Stimulated activated CD4-positive, alpha-beta T cell treated with anti-CD3 and anti-CD28 coated beads, Interleukin-15, amount 100 ng/mL, for 24 hours (primary cell): Measurements from ENCODE around the gene MBTPS2.
"Not testable (repeated sequence)": the region's sequence is repeated elsewhere in the genome, so short reads cannot be mapped to it uniquely, and the experiment has no call there.

Source experiments
- DNase-seq: peaks from one replicate; pipeline ENCODE4 v3.0.0-alpha.2; 2020

The MBTPS2 gene

GRCh38 chrX:21839334-21840192, at the start of gene MBTPS2:
TSS of gene MBTPS2 (plus strand) at chrX:21839617. CDS start at chrX:21839735, 118 bp downstream.
- peak; percentile 84 for DNase-seq

DNA sequence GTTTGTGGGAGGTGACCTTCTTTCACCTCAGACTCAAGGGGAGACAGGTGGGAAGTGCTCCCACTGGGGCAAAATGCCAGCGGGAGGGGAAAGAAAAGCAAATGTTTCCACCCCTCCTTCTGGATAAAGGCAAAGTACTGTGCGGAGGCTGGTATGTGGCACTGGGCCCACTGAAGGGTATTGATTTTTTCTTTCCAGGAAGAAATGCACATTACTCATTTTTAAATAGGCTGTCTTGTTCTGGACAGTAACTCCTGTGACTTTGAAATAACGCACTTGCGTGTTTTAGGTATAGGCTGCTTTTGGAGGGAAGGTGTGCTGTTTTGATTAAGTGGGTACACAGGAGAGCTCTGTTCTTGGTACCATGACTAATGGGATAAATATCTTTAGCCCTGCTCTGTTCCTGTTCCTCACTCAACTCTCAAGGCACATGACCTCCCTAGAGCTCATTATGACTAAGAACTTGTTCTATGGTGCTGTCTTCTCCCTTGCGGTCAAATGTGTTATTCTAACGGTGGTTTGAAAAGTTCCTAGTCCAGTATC, 40.7 kb upstream of the MBTPS2 start:
- DNase-seq = no peak

- DNase-seq = no peak
These were observed 39.6 kb upstream of the MBTPS2 start for GRCh38 chrX:21799767-21800166.

GRCh38 chrX:21800344-21800770, 39.1 kb upstream of the MBTPS2 start:
- no peak for DNase-seq

GRCh38 chrX:21802054-21802670, 37.3 kb upstream of the MBTPS2 start:
- no peak for DNase-seq

DNA sequence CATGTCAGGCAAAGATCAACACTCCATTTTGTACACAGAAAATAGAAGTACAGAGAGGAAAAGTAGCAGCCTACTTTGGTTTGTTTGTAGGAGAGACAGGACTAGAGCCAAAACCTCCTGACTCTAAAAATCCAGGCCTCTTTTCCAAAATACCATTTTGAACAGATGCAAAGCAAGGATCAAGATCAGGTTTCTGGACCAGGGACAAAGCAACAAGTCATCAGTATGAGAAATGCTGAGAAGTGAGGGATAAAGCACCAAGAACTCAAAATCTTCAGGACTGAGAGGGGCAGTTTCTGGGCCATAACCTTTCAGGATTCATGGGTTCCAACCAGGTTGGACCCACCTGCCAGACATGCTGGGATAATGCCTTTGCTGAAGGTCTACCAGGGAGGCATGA, 36.6 kb upstream of the MBTPS2 start:
- DNase-seq = no peak

DNA sequence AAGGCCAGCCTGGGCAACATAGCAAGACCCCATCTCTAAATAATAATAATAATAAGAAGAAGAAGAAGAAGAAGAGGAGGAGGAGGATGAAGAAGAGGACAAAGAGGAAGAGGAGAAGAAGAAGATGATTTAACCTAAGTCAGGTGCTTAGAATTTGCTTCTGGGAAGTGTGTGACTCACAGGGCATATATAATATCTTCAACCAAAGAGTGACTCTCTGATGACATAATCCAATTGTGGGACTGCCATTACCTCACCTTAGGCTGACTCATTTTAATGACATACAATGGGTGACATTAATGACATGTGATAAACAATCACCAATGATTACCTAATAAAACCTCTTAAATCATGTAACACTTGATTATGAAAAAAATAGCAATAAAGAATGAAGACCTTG, 32.7 kb upstream of the MBTPS2 start:
- no peak for DNase-seq

GRCh38 chrX:21811832-21812231, 27.6 kb upstream of the MBTPS2 start:
- no peak for DNase-seq

- no peak for DNase-seq
These were observed 26.8 kb upstream of the MBTPS2 start for GRCh38 chrX:21812628-21813027.

GRCh38 chrX:21813612-21814368, 25.6 kb upstream of the MBTPS2 start:
- no peak for DNase-seq

DNA sequence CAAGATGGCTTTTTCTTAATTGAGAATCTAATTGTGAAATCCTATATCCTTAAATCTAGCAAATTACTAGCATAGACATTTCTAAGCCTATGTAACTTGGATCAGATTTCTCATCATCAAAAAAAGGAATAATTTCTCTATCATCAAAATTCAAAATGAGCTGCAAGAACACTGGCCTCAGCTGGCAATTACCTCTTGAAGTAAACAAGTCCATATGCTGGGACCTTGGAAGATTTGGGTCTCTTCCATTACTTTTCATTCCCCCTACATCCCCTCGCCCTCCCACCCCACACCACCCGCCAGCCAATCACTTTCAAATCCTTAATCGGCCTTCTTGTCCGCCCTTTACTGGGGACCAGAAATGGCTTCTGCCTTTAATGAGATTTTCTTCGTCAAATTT, 23.3 kb upstream of the MBTPS2 start:
- DNase-seq = no peak

- not testable (repeated sequence) for DNase-seq
These were observed 19.2 kb upstream of the MBTPS2 start for GRCh38 chrX:21820170-21820569.

DNA sequence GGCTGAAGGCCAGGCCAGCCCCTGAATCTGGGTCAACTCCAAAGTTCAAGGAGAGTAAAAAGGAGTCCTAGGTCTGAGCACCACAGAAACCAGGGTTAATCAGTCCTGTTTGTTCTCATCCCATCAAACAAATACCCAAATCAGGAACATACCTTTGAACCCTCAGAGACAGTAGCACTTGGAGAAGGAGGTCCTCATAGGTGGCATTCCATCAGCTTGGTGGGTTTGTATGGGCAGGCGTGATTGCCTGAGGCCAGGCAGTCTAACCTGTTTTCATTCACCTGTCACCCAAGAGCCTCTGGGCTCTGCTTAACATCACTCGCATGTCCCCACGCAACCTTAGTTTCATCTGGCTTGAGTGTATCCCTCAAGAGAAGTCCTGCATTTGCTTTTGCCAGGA, 17.5 kb upstream of the MBTPS2 start:
- no peak for DNase-seq

GRCh38 chrX:21831496-21831895, 7.9 kb upstream of the MBTPS2 start:
- DNase-seq = no peak

- DNase-seq = no peak
These were observed 2.4 kb upstream of the MBTPS2 start for GRCh38 chrX:21837056-21837455.

DNA sequence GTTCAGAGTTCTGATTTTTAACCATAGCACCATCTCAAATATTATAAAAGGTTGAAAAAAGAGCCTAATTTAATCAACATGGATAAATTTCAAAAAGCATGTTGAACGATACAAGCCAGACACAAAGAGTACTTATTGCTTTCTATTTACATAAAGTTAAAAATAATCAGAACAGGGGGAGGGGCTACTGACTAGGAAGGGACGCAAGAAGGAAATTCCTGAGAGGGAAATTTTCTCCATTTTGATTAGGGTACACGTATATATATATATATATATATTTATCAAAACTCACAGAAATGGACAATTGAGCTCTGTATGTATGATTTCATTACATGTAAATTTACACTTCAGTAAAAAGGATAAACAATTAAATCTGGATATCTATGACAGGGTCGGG, 482 bp upstream of the MBTPS2 start:
- no peak for DNase-seq

DNA sequence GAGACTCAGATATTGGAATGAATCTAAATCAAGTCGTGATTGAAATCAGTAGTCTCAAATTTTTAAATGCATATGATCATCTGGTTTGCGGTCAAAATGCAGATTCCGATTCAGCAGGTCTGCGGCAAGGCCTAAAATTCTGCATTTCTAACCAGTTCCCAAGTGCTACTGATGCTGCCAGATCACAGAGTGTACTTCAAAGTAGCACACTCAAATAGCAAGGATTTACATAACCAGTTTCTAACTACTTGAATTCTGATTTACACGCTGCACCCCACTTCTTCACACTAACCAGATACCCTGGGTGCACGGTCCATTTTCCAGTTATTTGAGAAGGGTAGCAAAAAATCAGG, 752 bp downstream of the MBTPS2 start:
- peak; percentile 27 for DNase-seq

DNA sequence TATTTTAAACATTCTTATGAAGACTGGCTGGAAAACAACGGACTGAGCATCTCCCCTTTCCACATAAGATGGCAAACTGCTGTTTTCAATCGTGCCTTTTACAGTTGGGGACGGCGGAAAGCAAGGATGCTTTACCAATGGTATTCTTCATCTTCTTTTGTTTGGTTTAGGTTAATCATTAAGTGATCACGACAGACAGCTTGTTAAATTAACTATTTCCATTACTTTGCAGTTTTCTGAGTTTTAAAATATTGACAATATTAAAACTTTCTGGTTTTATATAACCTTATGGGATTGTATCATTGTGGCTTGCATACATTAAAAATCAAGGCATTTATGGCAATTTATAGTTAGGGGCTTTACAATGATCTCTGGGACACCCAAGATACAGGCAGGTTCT, 3.8 kb downstream of the MBTPS2 start:
- DNase-seq = no peak

DNA sequence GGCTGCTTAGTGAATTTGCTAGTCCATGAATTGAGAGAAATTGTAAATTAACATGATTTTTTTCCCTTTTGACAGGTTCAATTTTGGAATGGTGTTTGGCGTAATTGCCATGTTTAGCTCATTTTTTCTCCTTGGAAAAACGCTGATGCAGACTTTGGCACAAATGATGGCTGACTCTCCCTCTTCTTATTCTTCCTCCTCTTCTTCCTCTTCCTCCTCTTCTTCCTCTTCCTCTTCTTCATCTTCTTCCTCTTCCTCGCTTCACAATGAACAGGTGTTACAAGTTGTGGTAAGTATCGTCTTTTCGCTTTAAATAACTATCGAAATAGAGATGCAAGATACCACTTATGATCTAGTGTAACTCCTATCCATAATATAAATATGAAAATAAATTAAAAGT, 5.7 kb downstream of the MBTPS2 start:
- DNase-seq = no peak

- no peak for DNase-seq
These were observed 7.9 kb downstream of the MBTPS2 start for GRCh38 chrX:21847342-21847741.

GRCh38 chrX:21853578-21853977, 14.2 kb downstream of the MBTPS2 start:
- DNase-seq = no peak

DNA sequence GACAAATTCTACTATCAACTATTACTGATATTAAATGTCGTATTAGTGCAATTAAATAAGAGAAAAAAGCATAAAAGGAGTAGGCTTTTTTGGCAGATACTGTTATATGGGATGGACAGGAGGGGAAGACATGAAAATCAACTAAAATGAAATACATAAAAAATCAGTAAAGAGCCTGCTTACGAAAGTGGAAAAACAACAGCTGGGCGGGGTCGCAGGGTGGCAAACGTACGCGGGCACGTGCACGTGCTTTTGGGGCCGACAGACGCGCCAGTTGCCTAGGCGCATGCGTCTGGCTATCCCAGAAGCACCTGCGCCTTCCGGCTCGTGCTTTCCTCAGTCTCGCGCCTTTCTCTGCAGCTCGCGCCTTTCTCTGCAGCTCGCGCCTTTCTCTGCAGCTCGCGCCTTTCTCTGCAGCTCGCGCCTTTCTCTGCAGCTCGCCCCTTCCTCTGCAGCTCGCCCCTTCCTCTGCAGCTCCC, 16.6 kb downstream of the MBTPS2 start, which contains the start of gene YY2:
Gene YY2 (plus strand): TSS at position 51 of the 479 bp plus-strand sequence. CDS start 498 bp downstream, outside the sequence.
- DNase-seq = no peak

DNA sequence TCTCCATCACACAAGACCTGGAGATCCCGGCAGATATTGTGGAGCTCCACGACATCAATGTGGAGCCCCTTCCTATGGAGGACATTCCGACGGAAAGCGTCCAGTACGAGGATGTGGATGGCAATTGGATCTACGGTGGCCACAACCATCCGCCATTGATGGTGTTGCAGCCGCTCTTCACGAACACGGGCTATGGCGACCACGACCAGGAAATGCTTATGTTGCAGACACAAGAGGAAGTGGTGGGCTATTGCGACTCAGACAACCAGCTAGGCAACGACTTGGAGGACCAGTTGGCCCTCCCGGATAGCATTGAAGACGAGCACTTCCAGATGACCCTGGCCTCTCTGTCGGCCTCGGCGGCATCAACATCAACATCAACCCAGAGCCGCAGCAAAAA, 17.1 kb downstream of the MBTPS2 start:
- DNase-seq = no peak
